Stimulated activated CD4-positive, alpha-beta T cell treated with anti-CD3 and anti-CD28 coated beads, Interleukin-2, amount 100 ng/mL, for 48 hours (primary cell): Measurements from ENCODE around the gene ULBP2.
"Not testable (repeated sequence)": the region's sequence is repeated elsewhere in the genome, so short reads cannot be mapped to it uniquely, and the experiment has no call there.

Experiments
- DNase-seq, 2 donors: peaks; one replicate each; pipeline ENCODE4 v3.0.0-alpha.2; 2020

ULBP2 gene

GRCh38 chr6:149909701-149910470 lies 31.9 kb upstream of the ULBP2 start:
- no peak for DNase-seq

GRCh38 chr6:149910721-149911151 lies 31.1 kb upstream of the ULBP2 start:
- no peak for DNase-seq

GRCh38 chr6:149912680-149913079 lies 29.1 kb upstream of the ULBP2 start:
- not testable (repeated sequence) for DNase-seq

- no peak for DNase-seq
Measured at GRCh38 chr6:149913085-149913484, 28.7 kb upstream of the ULBP2 start.

GRCh38 chr6:149913540-149914240 lies 28.1 kb upstream of the ULBP2 start:
- no peak for DNase-seq

- no peak for DNase-seq
Measured at GRCh38 chr6:149915970-149916865, 25.6 kb upstream of the ULBP2 start.

GRCh38 chr6:149917679-149918078 lies 24.1 kb upstream of the ULBP2 start:
- DNase-seq, result no peak

- no peak for DNase-seq
Measured at GRCh38 chr6:149918151-149918905, 23.5 kb upstream of the ULBP2 start.

GRCh38 chr6:149919126-149919833 lies 22.5 kb upstream of the ULBP2 start:
- DNase-seq, result not testable (repeated sequence)

GRCh38 chr6:149919834-149920225 lies 22.0 kb upstream of the ULBP2 start:
- DNase-seq, result no peak

GRCh38 chr6:149921361-149921760 lies 20.5 kb upstream of the ULBP2 start:
- DNase-seq, result no peak

GRCh38 chr6:149922091-149922490 lies 19.7 kb upstream of the ULBP2 start:
- not testable (repeated sequence) for DNase-seq

GRCh38 chr6:149922642-149923326 lies 19.0 kb upstream of the ULBP2 start, which contains the start of gene RAET1G:
RAET1G (minus strand) TSS chr6:149923121; CDS start chr6:149923010, 111 bp downstream.
- DNase-seq, result peak; percentile 67 to 69

- DNase-seq, result no peak
Measured at GRCh38 chr6:149923327-149923986, 18.4 kb upstream of the ULBP2 start.

- no peak for DNase-seq
Measured at GRCh38 chr6:149924206-149924932, 17.4 kb upstream of the ULBP2 start.

- DNase-seq, result no peak
Measured at GRCh38 chr6:149924933-149925252, 16.9 kb upstream of the ULBP2 start.

GRCh38 chr6:149925253-149925973 lies 16.4 kb upstream of the ULBP2 start:
- no peak for DNase-seq

GRCh38 chr6:149925974-149926777 lies 15.6 kb upstream of the ULBP2 start:
- DNase-seq, result peak; percentile 70 to 84
